Measurements from ENCODE around the gene AUTS2. TPM values are rescaled to one million over a fixed set of nuclear protein-coding genes. Genes with fewer than 3 reads are reported as not detected.

The AUTS2 gene
- total and polyA plus RNA-seq, 2 experiments from 2014 or later = 32.0 to 91.0 TPM

GRCh38 chr7:70377957-70378356, 779.7 kb downstream of the AUTS2 start (continued):
- no peak for TF ChIP-seq ZNF462 (CRISPR knock-in tag; IDR thresholded peaks at IDR 0.05)
- TF ChIP-seq JUNB (IDR thresholded peaks at IDR 0.05; ENCODE audit: unreplicated experiment) = no peak
- no peak for TF ChIP-seq CTCF (conservative IDR thresholded peaks at IDR 0.05; ENCODE audit: low read depth in 2 of 2)
- TF ChIP-seq ZNF114 (CRISPR knock-in tag; IDR thresholded peaks at IDR 0.05) = no peak
- no peak for TF ChIP-seq STAT1 (IDR thresholded peaks at IDR 0.05; ENCODE audit: unreplicated experiment)
- TF ChIP-seq EZH2phosphoT487 (IDR thresholded peaks at IDR 0.05; ENCODE audit: unreplicated experiment) = no peak
- no peak for TF ChIP-seq ETS1 (IDR thresholded peaks at IDR 0.05)
- TF ChIP-seq POLR2AphosphoS5 (IDR thresholded peaks at IDR 0.05; ENCODE audit: low read depth) = no peak
- no peak for TF ChIP-seq ZNF331 (CRISPR knock-in tag; IDR thresholded peaks at IDR 0.05; ENCODE audit: low read depth)

Measured in GM23338 (cell line).